HG02678 (cell line): ENCODE data around the gene PCID2.
A peak's percentile ranks its signal among the peaks of the same experiment; 100 is the strongest.
"Not testable (repeated sequence)": the region's sequence is repeated elsewhere in the genome, so short reads cannot be mapped to it uniquely, and the experiment has no call there.

ENCODE experiments used
- ATAC-seq: cut with Tn5 transposase; IDR thresholded peaks from one replicate; pipeline ENCODE4 v1.9.1; 2021; ENCODE audit warnings: mild to moderate bottlenecking, moderate library complexity; ENCODE audit not compliant: unreplicated experiment

Gene PCID2

GRCh38 chr13:113208421-113209335 is at the start of gene PCID2:
TSS of gene PCID2 (minus strand) at chr13:113208669. CDS start at chr13:113208634, 35 bp downstream.
- ATAC-seq = peak; percentile 73

DNA sequence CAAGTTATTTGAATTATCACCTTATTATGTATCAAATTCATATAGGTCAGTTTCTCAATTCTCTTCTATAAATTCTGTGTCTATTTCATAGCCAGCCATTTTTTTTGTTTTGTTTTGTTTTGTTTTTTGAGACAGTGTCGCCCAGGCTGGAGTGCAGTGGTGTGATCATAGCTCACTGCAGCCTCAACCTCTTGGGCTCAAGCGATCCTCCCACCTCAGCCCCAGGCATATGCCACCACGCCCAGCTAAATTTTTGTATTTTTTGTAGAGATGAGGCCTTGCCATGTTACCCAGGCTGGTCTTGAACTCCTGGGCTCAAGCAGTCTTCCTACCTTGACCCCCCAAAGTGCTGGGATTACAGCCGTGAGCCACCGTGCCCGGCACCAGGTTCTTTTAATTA is 49.4 kb upstream of the PCID2 start:
- not testable (repeated sequence) for ATAC-seq

DNA sequence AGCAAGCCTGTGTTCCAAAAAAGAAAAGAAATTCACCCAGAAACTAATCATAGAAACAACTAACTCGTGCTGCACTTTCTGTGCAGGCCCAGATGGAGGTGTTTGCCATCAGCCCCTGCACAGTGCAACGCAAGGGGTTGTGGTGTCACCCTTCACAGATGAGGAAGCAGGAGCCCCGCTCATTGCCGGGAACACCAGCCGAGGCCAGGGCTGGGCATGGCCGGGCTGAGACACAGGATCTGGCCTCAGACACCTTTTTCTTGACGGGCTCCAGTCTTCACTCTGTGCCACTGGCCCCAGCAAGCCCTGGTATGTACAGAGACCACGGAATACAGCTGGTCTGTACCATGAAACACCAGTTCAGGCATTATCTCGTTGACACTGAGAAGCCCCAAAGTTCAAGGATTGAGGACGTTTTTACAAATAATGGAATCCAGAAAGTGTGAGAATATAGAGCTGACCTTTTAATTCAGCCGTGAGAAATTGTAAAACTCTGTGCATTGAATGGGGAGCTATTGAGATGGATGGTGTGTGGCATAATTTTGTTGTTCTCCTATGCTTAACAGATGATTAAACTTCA is 44.1 kb upstream of the PCID2 start:
- no peak for ATAC-seq

DNA sequence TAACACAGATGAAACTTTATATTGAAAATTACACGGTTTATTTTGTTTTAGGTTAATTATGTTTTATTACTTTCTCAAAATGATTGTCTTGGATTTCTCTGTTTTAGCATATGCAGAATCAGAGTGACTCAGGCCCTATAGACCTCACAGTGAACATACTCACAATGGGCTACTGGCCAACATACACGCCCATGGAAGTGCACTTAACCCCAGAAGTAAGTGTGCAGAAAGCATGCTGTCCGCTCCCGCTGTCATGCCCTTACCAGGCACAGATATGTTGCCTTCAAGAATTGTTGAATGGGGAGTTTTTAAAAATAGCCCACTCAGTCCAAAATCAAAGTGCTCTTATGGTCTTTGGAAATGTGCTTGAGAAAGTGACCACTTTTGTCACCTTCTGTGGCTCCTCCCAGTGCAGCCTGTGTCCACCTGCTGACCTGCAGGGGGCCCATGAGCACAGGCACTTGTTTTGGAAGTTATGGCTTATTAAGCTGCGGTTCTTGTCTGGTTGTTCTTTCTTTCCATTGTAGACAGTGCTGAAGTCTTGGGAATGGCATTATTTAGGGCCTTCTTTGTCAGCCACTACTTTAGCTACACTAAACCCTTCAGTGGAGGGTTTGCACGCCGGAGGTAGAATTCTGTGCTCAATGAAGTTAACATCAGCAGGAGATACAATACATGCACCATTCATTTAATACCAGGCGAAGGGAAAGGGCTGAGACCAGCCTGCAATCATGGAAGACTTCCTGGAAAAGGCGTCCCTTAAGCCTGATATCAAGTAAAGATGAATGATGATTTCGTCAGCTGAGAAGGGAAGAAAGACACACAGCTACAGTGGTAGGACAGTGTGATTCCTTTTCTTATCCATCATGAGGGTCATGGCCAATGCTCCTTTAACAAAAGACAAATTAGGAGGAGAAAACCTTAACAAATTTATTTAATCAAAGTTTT is 37.7 kb upstream of the PCID2 start:
- no peak for ATAC-seq

DNA sequence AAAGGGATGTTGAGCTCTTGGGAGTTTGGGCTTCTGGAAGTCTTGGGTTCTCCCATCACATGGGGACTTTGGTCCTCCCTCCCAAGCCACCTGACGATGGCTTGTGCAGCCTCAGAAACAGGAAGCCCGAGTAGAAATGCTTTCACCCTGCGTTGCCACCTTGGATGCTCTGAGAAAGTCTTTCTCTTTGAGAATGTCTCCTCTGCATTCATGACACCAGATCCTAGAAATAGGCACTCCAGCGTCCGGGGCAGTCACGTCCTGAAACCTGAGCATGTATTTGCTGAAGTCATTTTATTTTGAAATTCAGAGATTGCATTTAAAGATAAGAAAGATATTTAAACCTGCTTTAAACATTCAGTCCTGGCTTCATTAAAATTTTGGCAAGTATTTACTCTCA is 35.4 kb upstream of the PCID2 start:
- no peak for ATAC-seq

GRCh38 chr13:113241623-113242022 is 33.2 kb upstream of the PCID2 start:
- ATAC-seq = not testable (repeated sequence)

GRCh38 chr13:113239986-113240385 is 31.5 kb upstream of the PCID2 start:
- ATAC-seq = no peak

DNA sequence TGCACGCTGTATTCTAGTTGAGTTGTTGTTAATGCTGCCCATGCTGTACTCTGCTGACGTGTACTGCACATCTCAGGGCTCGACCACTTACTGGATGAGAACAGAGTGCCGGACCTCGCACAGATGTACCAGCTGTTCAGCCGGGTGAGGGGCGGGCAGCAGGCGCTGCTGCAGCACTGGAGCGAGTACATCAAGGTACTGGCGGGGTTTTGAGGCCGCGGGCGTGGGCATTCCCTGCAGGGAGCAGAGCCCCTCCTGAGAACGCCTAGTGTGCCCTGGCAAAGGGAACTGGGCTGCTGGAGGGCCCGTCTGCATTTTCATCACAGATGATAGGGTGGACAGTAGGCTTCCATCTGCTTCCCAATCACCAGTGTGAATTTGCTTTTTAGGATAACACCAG is 30.9 kb upstream of the PCID2 start:
- ATAC-seq = no peak

DNA sequence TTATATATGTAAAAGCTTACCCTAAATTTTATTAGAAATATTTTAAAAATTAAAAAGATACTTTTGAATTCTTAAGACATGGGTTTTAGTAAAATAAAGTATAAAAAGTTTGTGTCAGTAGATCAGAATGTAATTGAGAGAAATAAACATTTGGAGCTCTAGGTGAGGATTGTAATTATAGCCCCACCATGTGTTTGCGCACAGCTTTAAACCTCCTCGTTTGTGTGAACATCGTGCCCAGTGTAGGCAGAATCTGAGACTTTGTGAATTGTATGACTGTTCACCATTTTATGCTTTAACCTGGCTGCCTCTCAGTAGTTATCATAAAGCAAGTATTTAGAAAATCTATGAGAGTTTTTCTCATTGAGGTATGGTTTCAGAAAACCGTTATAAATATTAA is 30.1 kb upstream of the PCID2 start:
- ATAC-seq = no peak

DNA sequence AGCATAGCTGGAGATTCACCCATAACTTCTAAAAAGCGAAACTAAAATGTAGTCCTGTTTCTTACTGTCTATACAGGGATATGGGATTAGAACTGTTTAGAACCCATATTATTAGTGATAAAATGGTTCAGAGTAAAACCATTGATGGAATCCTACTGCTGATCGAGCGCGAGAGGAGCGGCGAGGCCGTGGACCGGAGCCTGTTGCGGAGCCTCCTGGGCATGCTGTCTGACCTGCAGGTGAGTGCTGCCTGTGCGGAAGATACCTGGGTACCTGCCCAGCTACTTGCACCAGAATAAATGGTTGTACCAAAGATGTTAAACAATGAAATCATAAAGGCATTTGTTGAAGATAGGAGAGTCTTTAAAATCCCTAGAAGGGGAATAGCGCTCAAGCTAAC is 24.6 kb upstream of the PCID2 start:
- ATAC-seq = no peak

- no peak for ATAC-seq
Measured at GRCh38 chr13:113232208-113233003, 23.9 kb upstream of the PCID2 start.

DNA sequence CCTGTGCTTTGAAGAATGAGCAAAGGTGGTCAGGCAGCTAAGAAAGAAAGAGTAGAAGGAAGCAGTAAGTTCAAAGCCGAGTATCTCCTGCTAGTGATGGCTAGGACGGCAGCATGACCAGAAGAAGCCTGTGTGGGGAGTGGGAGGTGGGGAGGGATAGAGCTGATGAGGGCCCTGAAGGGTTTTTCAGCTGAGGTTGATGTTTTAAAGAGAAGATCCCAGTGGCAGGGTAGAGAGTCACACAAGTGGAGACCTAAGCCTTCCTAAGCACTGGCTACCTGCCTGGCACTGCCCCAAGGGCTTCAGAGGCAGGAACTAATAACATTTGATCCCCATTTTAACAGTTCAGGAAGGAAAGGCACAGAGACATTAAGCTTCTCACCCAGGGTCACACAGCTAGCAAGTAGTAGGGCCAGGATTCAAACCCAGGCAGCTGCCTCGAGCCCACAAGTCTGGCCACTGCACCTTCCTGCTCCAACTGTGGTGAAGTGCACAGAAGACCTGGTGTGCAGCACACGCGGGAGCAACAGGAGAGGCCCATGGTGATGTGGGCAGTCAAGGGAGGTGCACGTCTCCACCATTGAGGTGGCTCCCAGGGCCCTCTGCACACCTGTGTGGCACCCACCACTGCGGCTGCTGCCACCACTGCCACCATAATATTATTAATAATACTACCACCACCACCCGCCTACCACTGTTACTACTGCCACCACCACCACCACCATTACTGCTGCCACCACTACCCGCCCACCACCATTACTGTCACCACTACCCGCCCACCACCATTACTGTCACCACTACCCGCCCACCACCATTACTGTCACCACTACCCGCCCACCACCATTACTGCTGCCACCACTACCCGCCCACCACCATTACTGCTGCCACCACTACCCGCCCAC is 23.1 kb upstream of the PCID2 start:
- no peak for ATAC-seq

- no peak for ATAC-seq
Measured at GRCh38 chr13:113229791-113230190, 21.3 kb upstream of the PCID2 start.

- ATAC-seq = no peak
Measured at GRCh38 chr13:113229161-113229560, 20.7 kb upstream of the PCID2 start.

- ATAC-seq = no peak
Measured at GRCh38 chr13:113226873-113227450, 18.5 kb upstream of the PCID2 start.

GRCh38 chr13:113225515-113225914 is 17.0 kb upstream of the PCID2 start:
- no peak for ATAC-seq

DNA sequence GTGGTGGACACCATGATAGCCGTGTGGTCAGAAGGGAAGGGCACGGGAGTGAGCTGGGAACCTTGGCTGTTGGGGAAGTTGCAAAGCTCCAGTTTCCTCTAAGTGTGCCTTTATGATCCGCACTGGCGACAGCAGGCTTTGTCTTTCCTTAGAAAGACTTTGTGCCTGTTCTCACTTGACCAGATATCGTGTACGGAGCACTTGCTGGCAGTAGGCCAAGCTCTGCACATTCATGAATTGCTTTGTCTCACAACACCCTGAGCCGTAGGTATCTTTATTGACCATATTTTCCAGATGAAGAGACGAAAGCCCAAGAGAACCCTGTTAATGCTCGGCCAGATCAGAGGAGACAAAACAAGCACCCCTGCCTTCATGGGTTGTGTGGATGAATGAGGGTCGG is 16.0 kb upstream of the PCID2 start:
- ATAC-seq = no peak

DNA sequence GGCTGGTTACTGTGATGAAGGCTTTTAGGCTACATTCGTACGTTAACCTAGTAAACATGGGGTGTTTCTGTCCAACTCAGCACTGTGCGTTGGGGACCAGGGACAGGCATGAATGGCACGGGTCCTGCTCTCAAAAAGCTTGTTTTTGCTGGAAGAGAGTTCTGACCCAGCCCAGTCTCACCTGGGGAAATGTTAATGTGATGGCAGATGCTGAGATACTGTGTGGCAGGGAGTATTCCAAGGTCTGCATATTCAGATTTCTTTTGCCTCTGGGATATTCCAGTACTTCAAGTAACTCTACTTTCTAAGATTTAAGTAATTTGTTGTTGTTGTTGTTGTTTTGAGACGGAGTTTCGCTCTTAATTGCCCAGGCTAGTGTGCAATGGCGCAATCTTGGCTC is 14.6 kb upstream of the PCID2 start:
- ATAC-seq = no peak

GRCh38 chr13:113220877-113221276 is 12.4 kb upstream of the PCID2 start:
- no peak for ATAC-seq
